Adrenal gland (tissue), 12 donors: Measurements from ENCODE around the gene TBC1D14. TPM values are rescaled to one million over a fixed set of nuclear protein-coding genes. Genes with fewer than 3 reads are reported as not detected.

Experiments used
- DNase-seq, 7 donors: peaks; one replicate each; pipeline ENCODE4 v3.0.0-alpha.2; 2019 to 2020
- H3K27ac ChIP-seq, 5 donors: fragments of 200-600 bp; sonication (generic) in 4 of 5; 1 replicate in 3 of 5; 2 replicates in 2 of 5; pipeline versions ENCODE4 v1.5.1 to v1.8.0; 2016 to 2020; ENCODE audit warnings: mild to moderate bottlenecking in 1 of 5
- H3K27me3 ChIP-seq: fragments of 200-600 bp; 2 replicates; pipeline ENCODE4 v1.8.0; 2021
- H3K36me3 ChIP-seq, 2 donors: fragments of 200-600 bp; replicated peaks in 1 of 2; 1 replicate in 1 of 2; 2 replicates in 1 of 2; pipeline versions ENCODE4 v1.5.1 to v1.8.0; 2018 to 2022
- H3K4me1 ChIP-seq, 2 donors: fragments of 200-600 bp; replicated peaks in 1 of 2; 1 replicate in 1 of 2; 2 replicates in 1 of 2; pipeline versions ENCODE4 v1.5.1 to v1.8.0; 2018 to 2021
- H3K4me3 ChIP-seq, 4 donors: fragments of 200-600 bp; sonication (generic) in 3 of 4; one replicate each; pipeline ENCODE4 v1.5.1; 2016 to 2018
- H3K9me3 ChIP-seq, 3 donors: fragments of 200-600 bp; sonication (generic) in 1 of 3; replicated peaks in 1 of 3; 1 replicate in 2 of 3; 2 replicates in 1 of 3; pipeline versions ENCODE4 v1.5.1 to v1.8.0; 2016 to 2021
- CTCF ChIP-seq, 6 experiments: fragments of 450-650 bp in 4 of 6; fragments of 200-600 bp in 2 of 6; sonication (generic) in 1 of 6; IDR thresholded peaks; 1 replicate in 5 of 6; 2 replicates in 1 of 6; pipeline versions ENCODE4 v1.5.1 to v1.8.0; 2016 to 2021; ENCODE audit warnings: antibody characterized with exemption in 6 of 6, mild to moderate bottlenecking in 2 of 6, moderate library complexity in 1 of 6
- POLR2A ChIP-seq, 2 donors: fragments of 450-650 bp; IDR thresholded peaks; one replicate each; pipeline ENCODE4 v1.6.1; 2017; ENCODE audit warnings: antibody characterized with exemption in 2 of 2, mild to moderate bottlenecking in 2 of 2, moderate library complexity in 1 of 2
- WGBS, 4 donors: extraction: QIAGEN DNeasy Blood & Tissue Kit in 2 of 4; methylation state at CpG; one replicate each; pipeline versions ENCODE4 v1.1.5 to v1.1.7; 2013 to 2017; 5-methylcytosine and 5-hydroxymethylcytosine counted together
- intact Hi-C, 2 donors: fragments of 100-400 bp; cut with DNase I; formaldehyde crosslinking; loops; one replicate each; pipeline versions ENCODE4 v1.14.1 to v1.15.0; 2022 to 2023
- polyA plus RNA-seq, 3 donors: library from polyadenylated mRNA; stranded (reverse); fragments of 200-250 nt in 2 of 3; fragments of 350-450 nt in 1 of 3; fragmentation: Illumina TruSeq in 1 of 3; extraction: RNeasy Lipid Tissue Mini Kit (QIAGEN cat#74804) in 1 of 3; gene quantifications; one replicate each; pipeline ENCODE4 v1.2.3, GENCODE V29; 2013 to 2014
- total RNA-seq, 9 donors: library from RNA; depleted of rRNA in 4 of 9; stranded (reverse); fragments of >200 nt in 4 of 9; fragments of 120-200 nt in 1 of 9; fragmentation: NEBNext Ultra II Directional in 1 of 9; extraction: Animal tissue kit (Norgen Biotek cat#: 25700) in 1 of 9; gene quantifications; one replicate each; pipeline versions ENCODE4 v1.1.0 to v1.2.4, GENCODE V29; 2013 to 2023
- donor health status: healthy with polysubstance abuse.
- donor health status: Bipolar disorder and iron deficiency.
- donor health status: DM: yes; HTN: yes; CAD: no.
- donor health status: DM: no; HTN: no; CAD: no.
- donor health status: DM: no; HTN: no; CAD: no.
- donor health status: DM: yes; HTN: yes; CAD: no.

TBC1D14 gene
- total and polyA plus RNA-seq, 12 donors = 24.9 to 110 (median 83.0) TPM

- Histone ChIP-seq H3K27me3 (no peaks in the 10 kb centered on the region), H3K27ac (peak overlapping the region in 2 of 5 donors; percentile 84 to 87), H3K4me1 (peaks cover 4 to 16% of the 10 kb centered on the region in 2 donors), H3K9me3 (no peaks in the 10 kb centered on the region), H3K4me3 (no peak overlapping the region), H3K36me3 (peaks cover 0 to 69% of the 10 kb centered on the region in 2 donors)
- TF ChIP-seq POLR2A (IDR thresholded peaks at IDR 0.05) = no peak
- no peak for TF ChIP-seq CTCF (IDR thresholded peaks at IDR 0.05)
- intact Hi-C loops = no loop called here
- DNase-seq = no peak
- 92 to 96% (median 95%) methylated on average over 13 to 16 of the region's 16 CpGs for WGBS, 4 donors
Observed at GRCh38 chr4:7023486-7023885, 113.9 kb downstream of the TBC1D14 start.

GRCh38 chr4:7023901-7024300, 114.3 kb downstream of the TBC1D14 start:
- DNase-seq = no peak

GRCh38 chr4:7024336-7024890, 114.8 kb downstream of the TBC1D14 start:
- peaks cover 0 to 61% of the 10 kb centered on the region in 2 donors for H3K36me3 ChIP-seq
- no peak for DNase-seq
- no peak for TF ChIP-seq POLR2A (IDR thresholded peaks at IDR 0.05)
- TF ChIP-seq CTCF (IDR thresholded peaks at IDR 0.05) = no peak
- intact Hi-C loops = no loop called here
- no peak overlapping the region for H3K27ac ChIP-seq
- H3K27me3 ChIP-seq = no peaks in the 10 kb centered on the region
- peaks cover 4 to 16% of the 10 kb centered on the region in 2 donors for H3K4me1 ChIP-seq
- WGBS, 4 donors = 94 to 96% (median 95%) methylated on average over 12 to 19 of the region's 19 CpGs
- no peaks in the 10 kb centered on the region for H3K9me3 ChIP-seq
- no peak overlapping the region for H3K4me3 ChIP-seq

More at GRCh38 chr4:7023901-7024300, 114.3 kb downstream of the TBC1D14 start:
- Histone ChIP-seq H3K27me3 (no peaks in the 10 kb centered on the region), H3K4me3 (no peak overlapping the region), H3K4me1 (peaks cover 4 to 16% of the 10 kb centered on the region in 2 donors), H3K9me3 (no peaks in the 10 kb centered on the region), H3K27ac (peak overlapping the region in 1 of 5 donors; percentile 87), H3K36me3 (peaks cover 0 to 65% of the 10 kb centered on the region in 2 donors)
- TF ChIP-seq CTCF (IDR thresholded peaks at IDR 0.05) (no peak), POLR2A (IDR thresholded peaks at IDR 0.05) (no peak)
- 86 to 100% (median 93%) methylated on average over 4 to 12 of the region's 12 CpGs for WGBS, 4 donors
- intact Hi-C loops = no loop called here

- H3K4me1 ChIP-seq = peaks cover 4 to 16% of the 10 kb centered on the region in 2 donors
- intact Hi-C loops = no loop called here
- H3K4me3 ChIP-seq = no peak overlapping the region
- no peaks in the 10 kb centered on the region for H3K27me3 ChIP-seq
- TF ChIP-seq POLR2A (IDR thresholded peaks at IDR 0.05) (no peak), CTCF (IDR thresholded peaks at IDR 0.05) (no peak)
- no peak overlapping the region for H3K27ac ChIP-seq
- H3K9me3 ChIP-seq = no peaks in the 10 kb centered on the region
- peaks cover 0 to 66% of the 10 kb centered on the region in 2 donors for H3K36me3 ChIP-seq
- 87 to 89% (median 88%) methylated on average over 26 to 28 of the region's 28 CpGs for WGBS, 4 donors
- DNase-seq = no peak
Observed at GRCh38 chr4:7025040-7025602, 115.5 kb downstream of the TBC1D14 start.
